Measurements from ENCODE around the gene MCM8.
A peak's percentile ranks its signal among the peaks of the same experiment; 100 is the strongest.

The MCM8 gene

GRCh38 chr20:6007094-6007528 is 56.7 kb downstream of the MCM8 start:
- peak overlapping the region; percentile 72 for H3K27ac ChIP-seq (replicated peaks)
- TF ChIP-seq CTCF (IDR thresholded peaks at IDR 0.05; ENCODE audit: insufficient read depth, low read length) (no peak), SPI1 (IDR thresholded peaks at IDR 0.05; ENCODE audit: borderline replicate concordance, low read depth) (no peak), POLR2AphosphoS5 (IDR thresholded peaks at IDR 0.05; ENCODE audit: low read depth) (no peak), GABPA (IDR thresholded peaks at IDR 0.05; ENCODE audit: low read depth) (no peak)
- DNase-seq (ENCODE audit: low read depth in 1 of 2, low spot score in 1 of 2): peak in 1 of 2 experiments; percentile 2
- H3K27me3 ChIP-seq (ENCODE audit: insufficient read depth, poor library complexity, severe bottlenecking): no peaks in the 10 kb centered on the region
- H3K4me3 ChIP-seq (replicated peaks; ENCODE audit: insufficient read depth, low read length): peak overlapping the region; percentile 84

- no peaks in the 10 kb centered on the region for H3K27me3 ChIP-seq (ENCODE audit: insufficient read depth, poor library complexity, severe bottlenecking)
- H3K27ac ChIP-seq (replicated peaks): peak overlapping the region; percentile 72
- TF ChIP-seq SPI1 (IDR thresholded peaks at IDR 0.05; ENCODE audit: borderline replicate concordance, low read depth): no peak
- TF ChIP-seq POLR2AphosphoS5 (IDR thresholded peaks at IDR 0.05; ENCODE audit: low read depth): no peak
- TF ChIP-seq GABPA (IDR thresholded peaks at IDR 0.05; ENCODE audit: low read depth): no peak
- TF ChIP-seq REST (IDR thresholded peaks at IDR 0.05; ENCODE audit: insufficient replicate concordance, low read depth): no peak
- no peak for TF ChIP-seq CTCF (IDR thresholded peaks at IDR 0.05; ENCODE audit: insufficient read depth, low read length)
- DNase-seq (ENCODE audit: low read depth in 1 of 2, low spot score in 1 of 2): no peak
- H3K4me3 ChIP-seq (replicated peaks; ENCODE audit: insufficient read depth, low read length): peak overlapping the region; percentile 84
These were observed 57.2 kb downstream of the MCM8 start for GRCh38 chr20:6007529-6008103.

GRCh38 chr20:6008254-6008653 is 57.8 kb downstream of the MCM8 start:
- TF ChIP-seq GABPA (IDR thresholded peaks at IDR 0.05; ENCODE audit: low read depth) (no peak), SPI1 (IDR thresholded peaks at IDR 0.05; ENCODE audit: borderline replicate concordance, low read depth) (no peak), CTCF (IDR thresholded peaks at IDR 0.05; ENCODE audit: insufficient read depth, low read length) (no peak), REST (IDR thresholded peaks at IDR 0.05; ENCODE audit: insufficient replicate concordance, low read depth) (no peak), POLR2AphosphoS5 (IDR thresholded peaks at IDR 0.05; ENCODE audit: low read depth) (no peak)
- peak overlapping the region; percentile 0; the same call in 1 of the 2 replicates for H3K27ac ChIP-seq (replicated peaks)
- no peaks in the 10 kb centered on the region for H3K27me3 ChIP-seq (ENCODE audit: insufficient read depth, poor library complexity, severe bottlenecking)
- peak; percentile 66 to 80 for DNase-seq (ENCODE audit: low read depth in 1 of 2, low spot score in 1 of 2)
- peak overlapping the region; percentile 84 for H3K4me3 ChIP-seq (replicated peaks; ENCODE audit: insufficient read depth, low read length)

- Histone ChIP-seq H3K4me3 (replicated peaks; ENCODE audit: insufficient read depth, low read length) (no peak overlapping the region), H3K27me3 (ENCODE audit: insufficient read depth, poor library complexity, severe bottlenecking) (no peaks in the 10 kb centered on the region), H3K27ac (replicated peaks) (no peak overlapping the region)
- TF ChIP-seq CTCF (IDR thresholded peaks at IDR 0.05; ENCODE audit: insufficient read depth, low read length) (no peak), REST (IDR thresholded peaks at IDR 0.05; ENCODE audit: insufficient replicate concordance, low read depth) (no peak), GABPA (IDR thresholded peaks at IDR 0.05; ENCODE audit: low read depth) (no peak), POLR2AphosphoS5 (IDR thresholded peaks at IDR 0.05; ENCODE audit: low read depth) (no peak), SPI1 (IDR thresholded peaks at IDR 0.05; ENCODE audit: borderline replicate concordance, low read depth) (no peak)
- no peak for DNase-seq (ENCODE audit: low read depth in 1 of 2, low spot score in 1 of 2)
These were observed 61.7 kb downstream of the MCM8 start for GRCh38 chr20:6012179-6012578.

Data from HL-60 (cell line).